Renal cortical epithelial cell (primary cell): ENCODE data around the gene PSMA2. TPM values are rescaled to one million over a fixed set of nuclear protein-coding genes. Genes with fewer than 3 reads are reported as not detected.
A peak's percentile ranks its signal among the peaks of the same experiment; 100 is the strongest.

Experiments used
- DNase-seq: peaks from one replicate; pipeline ENCODE4 v3.0.0-alpha.2; 2011; ENCODE audit warnings: low read depth
- total RNA-seq: library from RNA; depleted of rRNA; stranded (reverse); fragments of >200 nt; gene quantifications from 2 replicates; pipeline ENCODE4 v1.2.3, GENCODE V29; 2014

The PSMA2 gene
- total RNA-seq, 1 donor from 2014 or later, result 61.6 TPM

DNA sequence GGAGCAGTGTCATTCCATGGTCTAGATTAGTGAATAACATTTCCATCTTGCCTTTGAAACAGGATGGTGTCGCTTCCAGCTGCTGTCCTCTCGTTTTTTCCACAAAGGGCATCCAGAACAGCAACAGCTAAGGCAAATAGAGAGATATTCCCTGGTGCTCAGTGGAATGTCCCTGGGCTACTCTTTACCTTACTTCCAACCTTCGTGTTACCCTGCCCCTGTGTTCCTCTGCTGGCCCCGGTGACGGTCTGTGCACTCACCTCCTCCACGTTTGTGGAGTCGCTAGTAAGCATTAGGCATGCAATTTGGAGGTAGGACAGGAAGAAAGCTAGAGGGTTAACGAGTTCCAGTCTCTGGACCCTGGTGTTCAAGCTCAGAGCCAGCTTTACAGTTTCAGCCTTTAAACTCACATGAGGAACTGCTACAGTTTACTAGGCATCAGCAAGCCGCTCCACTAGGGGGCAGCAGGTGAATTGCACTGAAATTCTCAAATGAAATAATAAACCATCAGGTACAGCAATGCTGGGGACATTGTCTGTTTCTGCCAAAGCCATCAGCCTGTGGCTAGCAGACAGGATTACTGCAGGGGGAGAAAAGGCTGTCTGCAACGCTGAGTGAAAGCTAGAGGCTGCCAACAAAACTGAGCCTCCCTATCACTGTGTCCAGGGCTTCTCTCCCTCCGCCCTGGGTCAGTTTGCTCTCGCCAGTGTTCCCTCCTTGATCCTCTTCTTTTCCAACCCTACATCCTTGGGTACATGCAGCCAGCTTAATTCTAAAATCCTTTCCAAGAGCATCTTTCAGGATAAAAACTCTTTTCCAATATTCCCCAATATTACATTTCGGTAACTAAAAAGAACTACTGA lies 9.2 kb upstream of the PSMA2 start:
- DNase-seq, result peak; percentile 64

GRCh38 chr7:42939457-42940240 lies 7.7 kb upstream of the PSMA2 start:
- DNase-seq, result no peak

GRCh38 chr7:42935861-42936260 lies 3.9 kb upstream of the PSMA2 start:
- no peak for DNase-seq

- no peak for DNase-seq
These were observed 2.3 kb upstream of the PSMA2 start for GRCh38 chr7:42934291-42934690.

GRCh38 chr7:42932811-42933591 lies 1.0 kb upstream of the PSMA2 start:
- DNase-seq, result no peak

DNA sequence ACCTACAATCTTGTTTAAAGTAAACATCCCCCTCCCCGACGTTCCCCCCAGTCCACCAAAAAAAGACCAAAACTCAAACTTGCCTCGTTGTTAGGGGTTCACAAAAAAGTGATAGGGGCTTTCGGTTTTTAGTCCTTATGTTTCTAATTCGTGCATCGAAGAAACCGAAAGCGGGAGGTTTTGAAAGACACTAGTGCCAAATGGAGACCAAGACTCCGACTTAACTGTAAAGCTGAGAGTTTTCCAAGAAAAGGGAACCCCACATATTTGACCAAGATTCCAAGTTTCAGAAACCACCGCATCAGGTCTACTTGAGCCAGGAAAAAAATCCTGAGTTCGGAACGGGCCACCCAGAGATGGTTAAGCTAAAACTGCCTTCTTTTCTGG lies 534 bp downstream of the PSMA2 start:
- no peak for DNase-seq

GRCh38 chr7:42930889-42931288 lies 1.1 kb downstream of the PSMA2 start:
- DNase-seq, result no peak

DNA sequence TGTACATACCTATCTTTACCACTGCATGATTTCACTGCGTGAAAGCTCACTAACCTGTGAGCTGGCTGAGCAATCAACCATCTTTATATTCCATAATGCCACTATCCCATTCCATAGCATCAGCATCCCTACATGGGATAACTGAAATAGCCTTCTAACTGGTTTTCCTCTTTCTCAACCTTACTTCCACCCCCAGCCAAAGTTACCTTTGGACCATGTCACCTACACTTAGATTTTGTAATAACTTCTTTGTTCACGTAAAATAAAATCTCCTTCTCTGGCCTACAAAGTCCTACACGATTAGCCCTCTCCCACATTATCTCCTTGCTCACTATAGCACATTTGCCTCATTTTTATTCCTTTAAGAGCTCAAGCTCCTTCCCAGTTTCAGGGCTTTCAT lies 2.5 kb downstream of the PSMA2 start:
- no peak for DNase-seq

DNA sequence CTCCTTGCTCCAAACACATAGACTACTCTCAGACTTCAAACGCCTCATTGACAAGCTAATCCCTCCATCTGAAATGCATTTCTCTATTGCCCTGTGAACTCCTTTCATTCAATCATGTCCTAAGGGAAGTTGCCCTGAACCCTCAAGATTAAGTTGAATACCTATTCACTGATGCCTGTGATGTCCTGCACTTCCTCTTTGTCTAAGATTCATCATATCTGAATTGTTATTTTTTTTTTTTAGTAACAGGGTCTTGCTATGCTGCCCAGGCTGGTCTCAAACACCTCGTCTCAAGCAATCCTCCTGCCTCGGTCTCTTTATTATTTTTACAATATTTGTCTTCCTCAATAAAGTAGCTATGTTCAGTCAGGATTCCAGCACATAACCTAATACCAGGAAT lies 3.2 kb downstream of the PSMA2 start:
- DNase-seq, result no peak

DNA sequence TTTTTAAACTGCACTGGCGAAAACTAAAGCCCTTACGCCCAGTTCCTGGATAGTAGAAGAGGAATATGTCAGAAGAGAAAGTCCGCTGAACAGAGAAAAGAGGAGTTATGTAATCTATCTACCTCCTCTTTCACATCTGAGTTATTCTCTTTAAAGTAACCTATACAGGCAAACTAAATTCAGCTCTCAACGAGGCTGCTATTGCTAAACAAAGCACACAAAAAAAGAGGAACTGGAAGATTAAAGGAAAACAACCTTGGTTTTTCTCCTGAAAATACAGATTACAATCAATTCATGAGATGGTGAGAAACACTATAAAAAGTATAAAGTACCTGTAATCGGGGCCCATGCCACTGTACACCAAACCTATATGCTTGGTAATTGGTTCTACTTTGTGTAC lies 5.8 kb downstream of the PSMA2 start:
- DNase-seq, result no peak

GRCh38 chr7:42925630-42926029 lies 6.3 kb downstream of the PSMA2 start:
- no peak for DNase-seq

DNA sequence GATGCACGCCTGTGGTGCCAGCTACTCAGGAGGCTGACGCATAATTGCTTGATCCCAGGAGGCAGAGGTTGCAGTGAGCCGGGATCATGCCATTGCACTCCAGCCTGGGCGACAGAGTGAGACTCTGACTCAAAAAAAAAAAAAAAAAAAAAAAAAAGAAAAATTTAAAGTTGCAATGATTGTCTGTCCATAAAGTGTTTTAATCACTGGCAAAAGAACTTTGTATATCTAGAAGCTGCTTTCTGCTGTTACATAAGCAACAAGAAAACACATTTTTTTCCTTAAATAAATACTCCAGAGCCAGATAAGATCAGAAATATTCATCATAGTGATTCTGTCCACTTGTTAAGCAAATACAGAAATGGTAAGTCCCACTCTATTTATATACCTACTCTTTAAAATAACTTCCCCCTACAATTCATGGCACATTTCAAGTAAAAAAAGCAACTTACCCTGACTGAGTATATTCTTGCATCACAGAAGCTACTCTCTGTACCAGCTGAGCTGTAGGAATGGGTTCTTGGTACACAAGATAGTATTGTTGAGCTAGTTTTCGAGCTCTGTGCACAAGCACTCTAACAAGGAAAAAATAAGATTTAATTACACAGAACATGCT lies 7.6 kb downstream of the PSMA2 start:
- DNase-seq, result no peak

DNA sequence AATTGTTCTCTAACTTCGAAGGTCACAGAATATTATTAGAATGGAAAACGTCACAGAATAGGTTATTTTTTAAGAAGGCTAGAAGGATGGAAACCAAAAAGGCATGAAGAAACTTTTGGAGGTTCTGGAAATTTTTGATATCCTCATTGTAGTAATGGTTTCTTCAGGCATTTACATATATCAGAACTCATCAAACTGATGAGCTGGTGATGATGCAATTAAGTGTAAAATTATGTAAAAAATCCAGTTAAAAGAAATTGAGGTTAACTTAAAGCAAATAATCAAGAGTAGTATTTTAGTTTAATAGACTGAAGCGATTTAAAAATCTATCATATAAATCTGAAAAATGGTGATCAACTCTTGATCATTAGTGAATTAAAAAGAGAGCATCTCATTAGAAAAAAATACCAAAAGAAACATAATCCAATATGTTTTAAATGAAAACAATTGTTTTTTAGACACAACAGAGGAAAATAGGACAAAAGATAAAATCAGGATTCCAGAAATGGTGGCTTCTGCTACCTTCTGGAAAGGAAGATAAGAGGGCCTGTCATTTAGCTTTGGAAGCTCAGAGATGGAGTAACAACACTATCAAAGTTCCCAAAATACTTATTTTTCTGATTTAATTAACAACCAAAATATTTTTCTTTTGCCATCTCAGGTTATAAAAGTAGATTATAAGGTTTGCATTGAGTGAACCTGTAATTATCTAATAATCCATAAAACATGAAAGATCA lies 9.8 kb downstream of the PSMA2 start:
- no peak for DNase-seq

- peak; percentile 50 for DNase-seq
These were observed 16.6 kb downstream of the PSMA2 start for GRCh38 chr7:42915356-42915755.

DNA sequence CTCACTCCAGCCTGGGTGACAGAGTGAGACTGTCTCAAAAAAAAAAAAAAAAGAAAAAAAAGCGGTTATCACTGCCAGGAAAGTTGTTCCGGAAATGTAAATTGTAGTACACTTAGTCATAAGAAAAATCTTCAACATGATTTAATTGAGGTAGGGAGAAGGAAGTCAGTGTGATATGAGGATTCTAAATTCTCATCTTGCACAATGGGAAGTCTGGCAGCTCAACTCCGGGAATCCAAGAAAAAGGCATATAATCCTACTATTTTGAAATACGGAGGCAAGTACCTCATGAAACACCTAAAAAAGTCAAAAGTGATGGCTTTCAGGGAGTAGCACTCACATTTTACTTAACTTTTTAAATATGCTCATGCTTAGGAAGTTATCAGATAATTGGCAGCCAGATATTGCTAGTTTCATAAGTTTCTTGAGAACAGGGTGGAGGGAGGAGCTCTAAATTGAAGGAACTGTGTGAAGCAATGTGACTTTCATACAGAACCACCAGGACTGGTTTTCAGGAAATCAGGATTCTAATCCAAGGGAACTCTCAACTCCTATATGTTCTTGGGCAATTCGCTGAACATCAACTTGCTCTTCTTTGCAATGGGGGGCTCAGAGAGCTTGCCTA lies 17.4 kb downstream of the PSMA2 start:
- peak; percentile 47 for DNase-seq

DNA sequence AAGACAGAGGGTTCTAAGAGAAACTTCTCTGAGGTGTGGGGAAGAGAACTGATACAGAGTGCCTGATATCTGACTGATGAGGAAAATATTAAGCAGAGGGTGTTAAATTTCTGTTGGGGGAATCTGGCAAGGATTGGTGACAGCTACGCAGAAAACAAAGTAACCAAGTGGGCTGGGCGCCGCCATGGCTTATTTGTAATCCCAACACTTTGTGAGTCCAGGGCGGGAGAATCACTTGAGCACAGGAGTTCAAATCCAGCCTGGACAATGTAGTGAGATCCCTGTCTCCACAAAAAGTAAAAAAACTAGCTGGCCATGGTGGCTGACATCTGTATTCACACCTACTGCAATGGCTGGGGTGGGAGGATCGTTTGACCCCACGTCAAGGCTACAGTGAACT lies 18.0 kb downstream of the PSMA2 start:
- no peak for DNase-seq

DNA sequence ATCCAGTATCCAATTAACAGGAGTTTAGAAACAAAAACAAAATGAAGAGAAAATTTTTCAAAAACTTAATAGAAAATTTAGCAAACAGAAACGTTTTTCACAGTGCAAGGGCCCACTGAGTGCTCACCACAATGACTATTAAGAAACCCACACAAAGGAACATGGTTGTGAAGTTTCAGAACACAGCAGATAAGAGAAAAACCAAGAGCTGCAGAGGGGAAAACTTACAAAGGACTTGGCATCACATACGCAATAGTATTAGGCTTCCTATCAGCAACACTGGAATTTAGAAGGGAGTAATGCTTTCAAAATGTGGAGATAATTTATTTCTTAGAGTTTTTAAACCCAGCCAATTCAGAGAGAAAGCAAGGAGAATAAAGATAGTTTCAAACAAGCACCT lies 18.4 kb downstream of the PSMA2 start:
- no peak for DNase-seq

DNA sequence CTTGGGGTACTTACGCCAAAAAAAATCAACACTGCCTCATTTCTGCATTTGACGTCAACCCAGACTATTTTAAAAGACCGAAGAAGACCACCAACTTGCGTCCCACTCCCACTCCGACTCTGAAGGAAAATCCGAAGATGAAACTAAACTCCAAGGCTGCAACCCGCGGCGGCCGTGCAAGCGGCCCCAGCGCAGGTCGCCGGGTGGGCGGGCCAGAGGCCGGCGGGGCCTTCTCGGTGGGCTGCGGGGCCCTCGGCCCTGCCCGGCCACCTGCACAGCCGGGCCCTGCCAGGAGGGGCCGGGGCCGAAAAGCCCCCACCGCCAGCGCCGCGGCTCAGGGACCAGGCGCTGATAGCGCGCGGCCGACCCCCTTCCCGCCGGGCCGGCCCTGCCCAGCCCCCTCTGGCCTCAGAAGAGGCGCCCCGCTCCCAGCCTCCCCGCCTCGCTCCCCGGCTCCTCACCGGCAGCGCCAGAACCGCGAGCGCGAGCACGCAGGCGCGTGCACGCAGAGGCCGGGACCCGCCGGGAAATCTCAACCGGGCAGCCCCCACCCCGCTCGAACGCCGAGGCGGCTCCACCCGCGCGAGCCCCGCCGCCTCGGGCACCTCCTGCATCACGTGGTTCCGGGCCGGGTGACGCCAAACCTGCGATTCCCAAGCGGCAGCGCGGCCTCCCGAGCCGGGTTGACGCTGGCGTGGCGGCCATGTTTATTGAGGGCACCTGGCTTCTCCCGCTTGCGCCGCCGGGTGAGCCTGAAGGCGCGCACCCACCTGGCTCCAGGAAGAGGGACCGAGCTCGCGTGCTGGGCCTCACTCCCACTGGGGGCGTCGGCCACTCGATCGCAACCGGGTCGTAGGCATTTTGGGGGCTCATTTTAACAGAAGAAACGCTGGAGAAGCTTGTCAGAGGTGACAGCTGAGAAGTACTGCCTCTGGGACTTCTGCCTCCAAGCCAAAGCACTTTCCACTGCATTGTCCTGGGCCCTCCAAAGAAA lies 20.2 kb downstream of the PSMA2 start, which contains the start of gene C7orf25:
C7orf25 (minus strand) TSS at position 617 of the 994 bp plus-strand sequence. CDS start 1,170 bp downstream, outside the sequence.
- peak; percentile 75 for DNase-seq

DNA sequence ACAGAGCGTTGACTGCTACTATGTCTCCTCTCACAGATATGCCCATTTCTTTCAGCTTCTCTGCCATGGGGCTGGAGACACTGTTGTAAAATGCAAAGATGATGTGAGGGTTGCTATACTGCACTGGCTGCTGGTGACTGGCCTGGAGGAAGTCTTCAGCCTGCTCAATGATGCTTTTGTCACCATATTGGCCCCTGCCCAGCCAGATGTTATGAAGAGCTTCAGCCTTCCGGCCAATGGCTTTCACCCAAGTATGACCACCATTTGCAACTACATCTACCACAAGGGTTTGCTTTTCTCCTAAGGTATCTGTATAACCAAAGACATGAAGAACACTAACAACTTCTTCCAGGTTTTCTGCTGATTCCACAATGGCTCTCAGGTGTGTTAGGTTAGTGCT lies 21.7 kb downstream of the PSMA2 start:
- DNase-seq, result no peak
